HL-60 (cell line): ENCODE data around the gene DDX50.

Experiments
- CTCF ChIP-seq: IDR thresholded peaks from one replicate; pipeline ENCODE4 v1.5.1; 2011; ENCODE audit warnings: low read length, control low read depth, inconsistent platforms; ENCODE audit not compliant: insufficient read depth
- GABPA ChIP-seq: IDR thresholded peaks from 2 replicates; pipeline ENCODE4 v1.6.1; 2012; ENCODE audit warnings: low read depth
- POLR2AphosphoS5 ChIP-seq: IDR thresholded peaks from 2 replicates; pipeline ENCODE4 v1.6.1; 2012; ENCODE audit warnings: low read depth
- REST ChIP-seq: IDR thresholded peaks from 2 replicates; pipeline ENCODE4 v1.6.1; 2012; ENCODE audit warnings: low read depth; ENCODE audit not compliant: insufficient replicate concordance

GRCh38 chr10:68959695-68960527 is 58.8 kb downstream of the DDX50 start:
- TF ChIP-seq CTCF (no peak), POLR2AphosphoS5 (no peak), REST (no peak), GABPA (no peak)
